Coronary artery (tissue), 2 donors: ENCODE results near the gene KCNQ5.

Source experiments
- DNase-seq: peaks from one replicate; pipeline ENCODE4 v3.0.0-alpha.2; 2017; ENCODE audit warnings: low spot score
- H3K27ac ChIP-seq, 2 donors: fragments of 200-600 bp; sonication (generic); one replicate each; pipeline ENCODE4 v1.5.1; 2016 to 2019
- H3K4me3 ChIP-seq: fragments of 200-600 bp; sonication (generic); 2 replicates; pipeline ENCODE4 v1.5.1; 2016; ENCODE audit warnings: mild to moderate bottlenecking, moderate library complexity
- CTCF ChIP-seq: fragments of 200-600 bp; sonication (generic); IDR thresholded peaks from one replicate; pipeline ENCODE4 v1.5.1; 2019; ENCODE audit warnings: antibody characterized with exemption

The KCNQ5 gene

DNA sequence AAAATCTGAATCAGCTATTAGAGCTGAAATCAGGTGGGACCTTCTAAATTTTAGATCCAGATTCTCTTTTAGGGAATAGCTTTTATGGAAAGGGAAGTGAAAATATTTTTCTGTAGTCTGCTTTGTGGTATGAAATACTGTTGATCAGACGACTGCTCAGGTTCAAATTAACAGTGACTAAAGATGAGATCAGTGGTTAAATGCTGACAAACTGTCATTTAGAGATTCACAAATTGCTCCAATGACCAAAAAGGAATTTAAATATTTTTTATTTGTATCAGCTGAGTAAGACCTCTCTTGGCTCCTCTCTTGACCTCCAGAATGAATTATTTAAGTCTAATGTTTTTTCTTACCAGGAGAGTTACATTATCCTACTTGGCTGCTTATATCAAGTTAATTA is 77.3 kb downstream of the KCNQ5 start:
- no peak for TF ChIP-seq CTCF
- no peak for DNase-seq
- Histone ChIP-seq H3K27ac (no peak overlapping the region), H3K4me3 (no peak overlapping the region)

GRCh38 chr6:72702421-72702820 is 80.6 kb downstream of the KCNQ5 start:
- no peak overlapping the region for H3K27ac ChIP-seq
- no peak for DNase-seq
- H3K4me3 ChIP-seq, result no peak overlapping the region
- TF ChIP-seq CTCF, result no peak

- no peak for TF ChIP-seq CTCF
- H3K27ac ChIP-seq, result no peak overlapping the region
Measured at GRCh38 chr6:72703093-72703492, 81.2 kb downstream of the KCNQ5 start.

DNA sequence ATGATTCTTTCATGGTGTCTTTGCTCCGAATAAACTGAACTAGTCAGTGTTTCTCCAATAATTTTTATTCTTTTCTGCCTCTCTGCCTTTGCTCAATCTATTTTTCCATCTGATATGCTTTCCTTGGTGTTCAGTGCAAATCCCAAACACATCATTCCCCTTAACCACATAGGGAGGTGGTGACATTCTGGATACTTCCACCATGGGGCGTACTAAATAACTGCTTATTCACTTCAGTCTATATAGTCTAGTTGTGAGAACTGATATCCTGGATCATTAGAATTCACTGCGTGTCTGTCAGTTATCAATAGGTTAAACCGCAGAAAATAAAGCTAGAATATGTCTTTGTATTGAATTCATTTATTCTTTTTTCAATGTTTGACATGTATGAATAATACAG is 83.1 kb downstream of the KCNQ5 start:
- TF ChIP-seq CTCF, result no peak
- no peak for DNase-seq
- Histone ChIP-seq H3K4me3 (no peak overlapping the region), H3K27ac (no peak overlapping the region)

More at GRCh38 chr6:72703093-72703492, 81.2 kb downstream of the KCNQ5 start:
- DNase-seq, result no peak
- no peak overlapping the region for H3K4me3 ChIP-seq

DNA sequence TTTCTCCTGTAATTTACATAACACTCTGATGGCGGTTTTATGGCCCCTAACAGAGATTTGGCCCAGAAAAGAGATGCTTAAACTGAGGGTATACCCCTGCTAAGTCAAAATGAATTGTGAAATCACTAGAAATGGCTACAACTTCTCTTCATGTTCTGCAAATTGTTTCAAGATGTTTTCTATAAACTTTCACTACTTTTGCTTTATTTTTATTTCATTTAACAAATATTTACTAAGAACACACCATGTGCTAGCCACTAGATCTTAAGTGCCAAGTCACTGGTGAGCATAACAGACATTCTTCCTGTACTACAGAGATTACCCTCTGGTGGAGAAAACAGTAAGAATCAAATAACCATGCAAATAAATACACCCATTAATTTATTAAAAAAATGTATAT is 87.6 kb downstream of the KCNQ5 start:
- no peak overlapping the region for H3K27ac ChIP-seq
- DNase-seq, result no peak
- H3K4me3 ChIP-seq, result no peak overlapping the region
- no peak for TF ChIP-seq CTCF

- no peak overlapping the region for H3K4me3 ChIP-seq
- no peak overlapping the region for H3K27ac ChIP-seq
Measured at GRCh38 chr6:72711731-72712130, 89.9 kb downstream of the KCNQ5 start.

GRCh38 chr6:72712910-72713309 is 91.0 kb downstream of the KCNQ5 start:
- DNase-seq, result no peak
- TF ChIP-seq CTCF, result no peak
- no peak overlapping the region for H3K27ac ChIP-seq
- no peak overlapping the region for H3K4me3 ChIP-seq

More at GRCh38 chr6:72711731-72712130, 89.9 kb downstream of the KCNQ5 start:
- DNase-seq, result no peak
- TF ChIP-seq CTCF, result no peak
